ENCODE measurements around the gene TGFBR3.
A peak's percentile ranks its signal among the peaks of the same experiment; 100 is the strongest.

The TGFBR3 gene

GRCh38 chr1:91828583-91829281 is 57.2 kb downstream of the TGFBR3 start:
- Histone ChIP-seq H2AK5ac (ENCODE audit: low read length) (no peak overlapping the region), H2BK12ac (ENCODE audit: low read length) (no peak overlapping the region), H3K36me3 (ENCODE audit: control insufficient read depth in 1 of 2, insufficient read depth in 2 of 2, low read length in 2 of 2) (no peaks in the 10 kb centered on the region), H3K27me3 (ENCODE audit: insufficient read depth, low read length) (no peaks in the 10 kb centered on the region), H4K91ac (ENCODE audit: low read depth, low read length) (no peak overlapping the region), H3K4ac (ENCODE audit: low read depth, low read length) (no peak overlapping the region), H2BK5ac (ENCODE audit: low read depth, low read length, poor library complexity) (no peak overlapping the region), H3K4me2 (ENCODE audit: low read length) (no peak overlapping the region), H3K18ac (ENCODE audit: low read length) (no peak overlapping the region), H3K4me1 (ENCODE audit: control insufficient read depth in 1 of 2, insufficient read depth in 2 of 2, low read length in 2 of 2) (peaks cover 0 to 3% of the 10 kb centered on the region in 2 experiments), H3K79me2 (ENCODE audit: control insufficient read depth, insufficient read depth, low read length, poor library complexity) (no peaks in the 10 kb centered on the region), H3K79me1 (ENCODE audit: low read length) (no peaks in the 10 kb centered on the region), H3K4me3 (ENCODE audit: low read depth, low read length) (no peak overlapping the region), H3K23ac (ENCODE audit: low read length) (no peak overlapping the region), H3K27ac (ENCODE audit: low read depth, low read length) (no peak overlapping the region), H3K9ac (ENCODE audit: low read length) (no peak overlapping the region), H4K12ac (ENCODE audit: low read depth, low read length) (no peak overlapping the region), H2BK120ac (ENCODE audit: insufficient read depth, low read length, poor library complexity) (no peak overlapping the region), H2AFZ (ENCODE audit: insufficient read depth, low read length, poor library complexity) (peak overlapping the region; percentile 2), H3K14ac (ENCODE audit: low read length) (no peak overlapping the region), H4K8ac (ENCODE audit: low read depth, low read length) (no peak overlapping the region), H3K9me3 (ENCODE audit: insufficient read depth, low read depth, low read length) (no peaks in the 10 kb centered on the region)
- DNase-seq = peak; percentile 70 to 73
- no CpG with 5 or more reads among the region's 9 CpGs for WGBS (ENCODE audit: extremely low coverage, insufficient coverage, insufficient read length)

GRCh38 chr1:91827459-91828321 is 58.3 kb downstream of the TGFBR3 start:
- Histone ChIP-seq H2AK5ac (ENCODE audit: low read length) (no peak overlapping the region), H3K9me3 (ENCODE audit: insufficient read depth, low read depth, low read length) (no peaks in the 10 kb centered on the region), H3K9ac (ENCODE audit: low read length) (no peak overlapping the region), H3K27me3 (ENCODE audit: insufficient read depth, low read length) (no peaks in the 10 kb centered on the region), H4K12ac (ENCODE audit: low read depth, low read length) (no peak overlapping the region), H3K4me2 (ENCODE audit: low read length) (no peak overlapping the region), H3K79me1 (ENCODE audit: low read length) (no peaks in the 10 kb centered on the region), H4K91ac (ENCODE audit: low read depth, low read length) (no peak overlapping the region), H2BK12ac (ENCODE audit: low read length) (no peak overlapping the region), H3K36me3 (ENCODE audit: control insufficient read depth in 1 of 2, insufficient read depth in 2 of 2, low read length in 2 of 2) (no peaks in the 10 kb centered on the region), H3K4ac (ENCODE audit: low read depth, low read length) (no peak overlapping the region), H3K79me2 (ENCODE audit: control insufficient read depth, insufficient read depth, low read length, poor library complexity) (no peaks in the 10 kb centered on the region), H3K18ac (ENCODE audit: low read length) (no peak overlapping the region), H2BK5ac (ENCODE audit: low read depth, low read length, poor library complexity) (no peak overlapping the region), H3K4me1 (ENCODE audit: control insufficient read depth in 1 of 2, insufficient read depth in 2 of 2, low read length in 2 of 2) (peaks cover 0 to 3% of the 10 kb centered on the region in 2 experiments), H3K4me3 (ENCODE audit: low read depth, low read length) (no peak overlapping the region), H3K23ac (ENCODE audit: low read length) (no peak overlapping the region), H2AFZ (ENCODE audit: insufficient read depth, low read length, poor library complexity) (no peak overlapping the region), H4K8ac (ENCODE audit: low read depth, low read length) (no peak overlapping the region), H3K27ac (ENCODE audit: low read depth, low read length) (no peak overlapping the region), H3K14ac (ENCODE audit: low read length) (no peak overlapping the region), H2BK120ac (ENCODE audit: insufficient read depth, low read length, poor library complexity) (no peak overlapping the region)
- WGBS (ENCODE audit: extremely low coverage, insufficient coverage, insufficient read length) = no CpG with 5 or more reads among the region's 12 CpGs
- peak in 1 of 2 donors; percentile 38 for DNase-seq

- no peaks in the 10 kb centered on the region for H3K9me3 ChIP-seq (ENCODE audit: insufficient read depth, low read depth, low read length)
- no peak overlapping the region for H2BK12ac ChIP-seq (ENCODE audit: low read length)
- H4K91ac ChIP-seq (ENCODE audit: low read depth, low read length) = no peak overlapping the region
- no peaks in the 10 kb centered on the region for H3K36me3 ChIP-seq (ENCODE audit: control insufficient read depth in 1 of 2, insufficient read depth in 2 of 2, low read length in 2 of 2)
- H4K12ac ChIP-seq (ENCODE audit: low read depth, low read length) = no peak overlapping the region
- no peak overlapping the region for H3K14ac ChIP-seq (ENCODE audit: low read length)
- H3K27me3 ChIP-seq (ENCODE audit: insufficient read depth, low read length) = no peaks in the 10 kb centered on the region
- peak; percentile 85 to 88 for DNase-seq
- H3K18ac ChIP-seq (ENCODE audit: low read length) = no peak overlapping the region
- no peak overlapping the region for H3K9ac ChIP-seq (ENCODE audit: low read length)
- no peak overlapping the region for H2AK5ac ChIP-seq (ENCODE audit: low read length)
- WGBS (ENCODE audit: extremely low coverage, insufficient coverage, insufficient read length) = no CpG with 5 or more reads among the region's 9 CpGs
- no peak overlapping the region for H4K8ac ChIP-seq (ENCODE audit: low read depth, low read length)
- no peak overlapping the region for H3K4me2 ChIP-seq (ENCODE audit: low read length)
- H2AFZ ChIP-seq (ENCODE audit: insufficient read depth, low read length, poor library complexity) = no peak overlapping the region
- H3K4me3 ChIP-seq (ENCODE audit: low read depth, low read length) = no peak overlapping the region
- no peaks in the 10 kb centered on the region for H3K79me1 ChIP-seq (ENCODE audit: low read length)
- no peaks in the 10 kb centered on the region for H3K79me2 ChIP-seq (ENCODE audit: control insufficient read depth, insufficient read depth, low read length, poor library complexity)
- H2BK120ac ChIP-seq (ENCODE audit: insufficient read depth, low read length, poor library complexity) = no peak overlapping the region
- peaks cover 0 to 3% of the 10 kb centered on the region in 2 experiments for H3K4me1 ChIP-seq (ENCODE audit: control insufficient read depth in 1 of 2, insufficient read depth in 2 of 2, low read length in 2 of 2)
- H3K23ac ChIP-seq (ENCODE audit: low read length) = no peak overlapping the region
- H3K27ac ChIP-seq (ENCODE audit: low read depth, low read length) = no peak overlapping the region
- H3K4ac ChIP-seq (ENCODE audit: low read depth, low read length) = no peak overlapping the region
- H2BK5ac ChIP-seq (ENCODE audit: low read depth, low read length, poor library complexity) = no peak overlapping the region
Measured at GRCh38 chr1:91827087-91827458, 58.9 kb downstream of the TGFBR3 start.

- no peaks in the 10 kb centered on the region for H3K9me3 ChIP-seq (ENCODE audit: insufficient read depth, low read depth, low read length)
- H3K4me3 ChIP-seq (ENCODE audit: low read depth, low read length) = no peak overlapping the region
- H3K36me3 ChIP-seq (ENCODE audit: control insufficient read depth in 1 of 2, insufficient read depth in 2 of 2, low read length in 2 of 2) = no peaks in the 10 kb centered on the region
- no peaks in the 10 kb centered on the region for H3K27me3 ChIP-seq (ENCODE audit: insufficient read depth, low read length)
- no peak overlapping the region for H2AFZ ChIP-seq (ENCODE audit: insufficient read depth, low read length, poor library complexity)
- no peak overlapping the region for H3K18ac ChIP-seq (ENCODE audit: low read length)
- H2AK5ac ChIP-seq (ENCODE audit: low read length) = no peak overlapping the region
- no peak overlapping the region for H3K27ac ChIP-seq (ENCODE audit: low read depth, low read length)
- no peak overlapping the region for H3K4ac ChIP-seq (ENCODE audit: low read depth, low read length)
- no peak for DNase-seq
- peaks cover 0 to 3% of the 10 kb centered on the region in 2 experiments for H3K4me1 ChIP-seq (ENCODE audit: control insufficient read depth in 1 of 2, insufficient read depth in 2 of 2, low read length in 2 of 2)
- no peak overlapping the region for H3K14ac ChIP-seq (ENCODE audit: low read length)
- no peaks in the 10 kb centered on the region for H3K79me1 ChIP-seq (ENCODE audit: low read length)
- H3K4me2 ChIP-seq (ENCODE audit: low read length) = no peak overlapping the region
- WGBS (ENCODE audit: extremely low coverage, insufficient coverage, insufficient read length) = no CpG with 5 or more reads among the region's 5 CpGs
- H2BK120ac ChIP-seq (ENCODE audit: insufficient read depth, low read length, poor library complexity) = no peak overlapping the region
- no peak overlapping the region for H3K9ac ChIP-seq (ENCODE audit: low read length)
- H4K12ac ChIP-seq (ENCODE audit: low read depth, low read length) = no peak overlapping the region
- no peak overlapping the region for H2BK12ac ChIP-seq (ENCODE audit: low read length)
- no peak overlapping the region for H2BK5ac ChIP-seq (ENCODE audit: low read depth, low read length, poor library complexity)
- H3K23ac ChIP-seq (ENCODE audit: low read length) = no peak overlapping the region
- H3K79me2 ChIP-seq (ENCODE audit: control insufficient read depth, insufficient read depth, low read length, poor library complexity) = no peaks in the 10 kb centered on the region
- H4K91ac ChIP-seq (ENCODE audit: low read depth, low read length) = no peak overlapping the region
- no peak overlapping the region for H4K8ac ChIP-seq (ENCODE audit: low read depth, low read length)
Measured at GRCh38 chr1:91826649-91827048, 59.3 kb downstream of the TGFBR3 start.

Data from trophoblast cell (in vitro differentiated cells and primary cell).